SK-N-SH (cell line): ENCODE measurements around the gene USP11. TPM values are rescaled to one million over a fixed set of nuclear protein-coding genes. Genes with fewer than 3 reads are reported as not detected.

ENCODE experiments used
- CTCF ChIA-PET: fragments of 300-600, 350-600 bp; formaldehyde crosslinking; extraction: SDS; loops from one replicate; lab custom pipeline; 2021; lab: Yijun Ruan, JAX
- POLR2A ChIA-PET: fragments of 350-600 bp; sonication (Branson Sonifier 250); formaldehyde crosslinking; extraction: SDS; loops from one replicate; lab custom pipeline; 2020; ENCODE audit warnings: antibody characterized with exemption, inconsistent platforms; lab: Yijun Ruan, JAX
- DNase-seq: peaks from one replicate; pipeline ENCODE4 v3.0.0; 2012
- H2AFZ ChIP-seq: fragments of 200-600 bp; sonication (generic); 2 replicates; pipeline ENCODE4 v1.8.1; 2016; ENCODE audit warnings: antibody characterized with exemption, mild to moderate bottlenecking, low read depth
- H3F3A ChIP-seq: fragments of 200-600 bp; sonication (generic); replicated peaks from 2 replicates; pipeline ENCODE3; 2016; ENCODE audit warnings: antibody characterized with exemption, mild to moderate bottlenecking; ENCODE audit not compliant: insufficient read depth
- H3K27ac ChIP-seq, 2 experiments: fragments of 200-500 bp in 1 of 2; fragments of 200-600 bp in 1 of 2; sonication (Bioruptor generic) in 1 of 2; sonication (generic), shearing (Covaris generic) in 1 of 2; 2 replicates each; pipeline versions ENCODE4 v1.5.1 to v1.6.1; 2014 to 2016; ENCODE audit warnings: low read depth in 2 of 2, inconsistent platforms in 1 of 2, low read length in 1 of 2, mild to moderate bottlenecking in 1 of 2, mixed read lengths in 1 of 2
- H3K27me3 ChIP-seq: fragments of 200-600 bp; sonication (generic), shearing (Covaris generic); 2 replicates; pipeline ENCODE4 v1.6.1; 2016; ENCODE audit warnings: mixed run types; ENCODE audit not compliant: insufficient read depth
- H3K36me3 ChIP-seq, 2 experiments: fragments of 200-500 bp in 1 of 2; fragments of 200-600 bp in 1 of 2; sonication (Bioruptor generic) in 1 of 2; sonication (generic) in 1 of 2; replicated peaks in 1 of 2; 2 replicates each; pipeline versions ENCODE3 to v1.5.1; 2014 to 2016; ENCODE audit warnings: low read length in 1 of 2, mild to moderate bottlenecking in 1 of 2; ENCODE audit not compliant: insufficient read depth in 2 of 2, control insufficient read depth in 1 of 2
- H3K4me1 ChIP-seq, 2 experiments: fragments of 200-500 bp in 1 of 2; fragments of 200-600 bp in 1 of 2; sonication (Bioruptor generic) in 1 of 2; sonication (generic), shearing (Covaris generic) in 1 of 2; 2 replicates each; pipeline versions ENCODE4 v1.5.1 to v1.6.1; 2014 to 2016; ENCODE audit warnings: low read depth in 1 of 2, low read length in 1 of 2, mixed run types in 1 of 2; ENCODE audit not compliant: insufficient read depth in 2 of 2, control insufficient read depth in 1 of 2
- H3K4me2 ChIP-seq: fragments of 200-600 bp; sonication (generic), shearing (Covaris generic); 2 replicates; pipeline ENCODE4 v1.6.1; 2017; ENCODE audit warnings: mixed run types
- H3K4me3 ChIP-seq, 2 experiments: fragments of 200-500 bp in 1 of 2; fragments of 200-600 bp in 1 of 2; sonication (Bioruptor generic) in 1 of 2; sonication (generic), shearing (Covaris generic) in 1 of 2; 2 replicates each; pipeline versions ENCODE4 v1.5.1 to v1.8.1; 2014 to 2016; ENCODE audit warnings: low read depth in 2 of 2, inconsistent platforms in 1 of 2, low read length in 1 of 2, mild to moderate bottlenecking in 1 of 2, mixed read lengths in 1 of 2, moderate library complexity in 1 of 2
- H3K79me2 ChIP-seq: fragments of 200-600 bp; sonication (generic); 2 replicates; pipeline ENCODE4 v1.8.1; 2017; ENCODE audit warnings: mild to moderate bottlenecking; ENCODE audit not compliant: insufficient read depth
- H3K9ac ChIP-seq: fragments of 200-600 bp; sonication (generic); 2 replicates; pipeline ENCODE4 v1.6.1; 2017; ENCODE audit warnings: mixed run types
- H3K9me2 ChIP-seq: fragments of 200-600 bp; sonication (generic); 2 replicates; pipeline ENCODE4 v1.6.1; 2017; ENCODE audit warnings: mixed run types
- H3K9me3 ChIP-seq: fragments of 200-600 bp; sonication (generic); 2 replicates; pipeline ENCODE4 v1.6.1; 2017; ENCODE audit warnings: mixed run types, mild to moderate bottlenecking, moderate library complexity
- H4K20me1 ChIP-seq: fragments of 200-600 bp; sonication (generic); 2 replicates; pipeline ENCODE4 v1.6.1; 2017; ENCODE audit warnings: mild to moderate bottlenecking, mixed run types; ENCODE audit not compliant: insufficient read depth
- CTCF ChIP-seq: fragments of 200-600 bp; sonication (generic); IDR thresholded peaks from 2 replicates; pipeline ENCODE4 v1.6.1; 2017; ENCODE audit warnings: antibody characterized with exemption, mild to moderate bottlenecking, moderate library complexity
- FOSL2 ChIP-seq: IDR thresholded peaks from 2 replicates; pipeline ENCODE4 v1.4.0; 2012; ENCODE audit warnings: low read depth, mild to moderate bottlenecking, moderate library complexity, borderline replicate concordance
- JUND ChIP-seq: IDR thresholded peaks from 2 replicates; pipeline ENCODE4 v1.4.0; 2012
- RAD21 ChIP-seq: IDR thresholded peaks from 2 replicates; pipeline ENCODE4 v1.6.1; 2012; ENCODE audit warnings: mild to moderate bottlenecking, low read length
- SMC3 ChIP-seq: IDR thresholded peaks from 2 replicates; pipeline ENCODE4 v1.6.1; 2012; ENCODE audit warnings: low read depth, low read length, improper control_type of control experiment
- TEAD4 ChIP-seq: IDR thresholded peaks from 2 replicates; pipeline ENCODE4 v1.4.0; 2012; ENCODE audit warnings: mild to moderate bottlenecking, borderline replicate concordance; ENCODE audit not compliant: insufficient read depth
- USF1 ChIP-seq: IDR thresholded peaks from 2 replicates; pipeline ENCODE4 v1.4.0; 2012; ENCODE audit warnings: low read depth, borderline replicate concordance
- WGBS: methylation state at CpG from one replicate; pipeline ENCODE4 v1.1.6; 2017; ENCODE audit warnings: low lambda C conversion rate; 5-methylcytosine and 5-hydroxymethylcytosine counted together
- polyA plus RNA-seq, 3 experiments: library from polyadenylated mRNA; depleted of rRNA; stranded (reverse); fragments of >200 nt; gene quantifications; 2 replicates each; pipeline ENCODE4 v1.2.3, GENCODE V29; 2012
- TF ChIP-seq, protein P1 (sequence below): IDR thresholded peaks from 2 replicates; pipeline ENCODE4; 2012
- TF ChIP-seq, protein P2 (sequence below): IDR thresholded peaks from 2 replicates; pipeline ENCODE4 v1.6.1; 2012; ENCODE audit warnings: mild to moderate bottlenecking, low read depth, low read length, moderate library complexity

Gene USP11
- polyA plus RNA-seq, 1 of the 3 experiments (the other 2 are of a cell fraction) = 53.1 TPM

DNA sequence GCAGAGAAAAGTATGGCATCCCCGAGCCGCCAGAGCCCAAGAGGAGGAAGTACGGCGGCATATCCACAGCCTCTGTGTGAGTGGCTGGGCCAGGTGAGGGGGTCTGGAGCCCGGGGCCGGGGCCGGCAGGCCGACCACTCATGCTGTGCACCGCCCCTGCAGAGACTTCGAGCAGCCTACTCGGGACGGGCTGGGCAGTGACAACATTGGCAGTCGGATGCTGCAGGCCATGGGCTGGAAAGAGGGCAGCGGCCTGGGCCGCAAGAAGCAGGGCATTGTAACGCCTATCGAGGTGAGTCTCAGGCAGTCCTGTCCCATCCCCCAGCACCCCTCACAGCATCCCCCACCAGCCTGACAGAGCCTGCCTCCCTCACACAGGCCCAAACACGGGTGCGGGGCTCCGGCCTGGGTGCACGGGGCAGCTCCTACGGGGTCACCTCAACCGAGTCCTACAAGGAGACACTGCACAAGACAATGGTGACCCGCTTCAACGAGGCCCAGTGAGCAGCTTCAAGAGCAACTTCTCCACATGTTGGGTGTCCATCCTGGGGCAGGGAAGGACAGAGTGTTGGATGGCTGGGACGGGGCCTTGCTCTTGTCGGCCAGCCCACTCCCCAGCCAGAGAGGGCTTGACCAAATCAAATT lies 46.6 kb upstream of the USP11 start:
- H2AFZ ChIP-seq = no peak overlapping the region
- DNase-seq = no peak
- TF ChIP-seq SMC3 (no peak), JUND (no peak), USF1 (no peak), FOSL2 (no peak), CTCF (no peak), RAD21 (no peak), TEAD4 (no peak)
- TF ChIP-seq, protein P1, sequence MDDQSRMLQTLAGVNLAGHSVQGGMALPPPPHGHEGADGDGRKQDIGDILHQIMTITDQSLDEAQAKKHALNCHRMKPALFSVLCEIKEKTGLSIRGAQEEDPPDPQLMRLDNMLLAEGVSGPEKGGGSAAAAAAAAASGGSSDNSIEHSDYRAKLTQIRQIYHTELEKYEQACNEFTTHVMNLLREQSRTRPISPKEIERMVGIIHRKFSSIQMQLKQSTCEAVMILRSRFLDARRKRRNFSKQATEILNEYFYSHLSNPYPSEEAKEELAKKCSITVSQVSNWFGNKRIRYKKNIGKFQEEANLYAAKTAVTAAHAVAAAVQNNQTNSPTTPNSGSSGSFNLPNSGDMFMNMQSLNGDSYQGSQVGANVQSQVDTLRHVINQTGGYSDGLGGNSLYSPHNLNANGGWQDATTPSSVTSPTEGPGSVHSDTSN = no peak
- TF ChIP-seq, protein P2, sequence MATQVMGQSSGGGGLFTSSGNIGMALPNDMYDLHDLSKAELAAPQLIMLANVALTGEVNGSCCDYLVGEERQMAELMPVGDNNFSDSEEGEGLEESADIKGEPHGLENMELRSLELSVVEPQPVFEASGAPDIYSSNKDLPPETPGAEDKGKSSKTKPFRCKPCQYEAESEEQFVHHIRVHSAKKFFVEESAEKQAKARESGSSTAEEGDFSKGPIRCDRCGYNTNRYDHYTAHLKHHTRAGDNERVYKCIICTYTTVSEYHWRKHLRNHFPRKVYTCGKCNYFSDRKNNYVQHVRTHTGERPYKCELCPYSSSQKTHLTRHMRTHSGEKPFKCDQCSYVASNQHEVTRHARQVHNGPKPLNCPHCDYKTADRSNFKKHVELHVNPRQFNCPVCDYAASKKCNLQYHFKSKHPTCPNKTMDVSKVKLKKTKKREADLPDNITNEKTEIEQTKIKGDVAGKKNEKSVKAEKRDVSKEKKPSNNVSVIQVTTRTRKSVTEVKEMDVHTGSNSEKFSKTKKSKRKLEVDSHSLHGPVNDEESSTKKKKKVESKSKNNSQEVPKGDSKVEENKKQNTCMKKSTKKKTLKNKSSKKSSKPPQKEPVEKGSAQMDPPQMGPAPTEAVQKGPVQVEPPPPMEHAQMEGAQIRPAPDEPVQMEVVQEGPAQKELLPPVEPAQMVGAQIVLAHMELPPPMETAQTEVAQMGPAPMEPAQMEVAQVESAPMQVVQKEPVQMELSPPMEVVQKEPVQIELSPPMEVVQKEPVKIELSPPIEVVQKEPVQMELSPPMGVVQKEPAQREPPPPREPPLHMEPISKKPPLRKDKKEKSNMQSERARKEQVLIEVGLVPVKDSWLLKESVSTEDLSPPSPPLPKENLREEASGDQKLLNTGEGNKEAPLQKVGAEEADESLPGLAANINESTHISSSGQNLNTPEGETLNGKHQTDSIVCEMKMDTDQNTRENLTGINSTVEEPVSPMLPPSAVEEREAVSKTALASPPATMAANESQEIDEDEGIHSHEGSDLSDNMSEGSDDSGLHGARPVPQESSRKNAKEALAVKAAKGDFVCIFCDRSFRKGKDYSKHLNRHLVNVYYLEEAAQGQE = no peak
- 85% methylated on average over 6 of the region's 27 CpGs for WGBS
- H3K36me3 ChIP-seq = peaks cover 0 to 18% of the 10 kb centered on the region in 2 experiments
- H3K9ac ChIP-seq = no peak overlapping the region
- H4K20me1 ChIP-seq = no peaks in the 10 kb centered on the region
- no peak overlapping the region for H3K4me3 ChIP-seq
- H3K9me3 ChIP-seq = no peaks in the 10 kb centered on the region
- POLR2A ChIA-PET = no interaction called here
- no peaks in the 10 kb centered on the region; a peak in 1 of 4 replicates for H3K4me1 ChIP-seq
- H3F3A ChIP-seq = no peaks in the 10 kb centered on the region
- H3K9me2 ChIP-seq = no peaks in the 10 kb centered on the region
- no peak overlapping the region for H3K27ac ChIP-seq
- H3K27me3 ChIP-seq = peaks cover 30% of the 10 kb centered on the region; the same call in 1 of the 2 replicates
- H3K79me2 ChIP-seq = no peaks in the 10 kb centered on the region
- no peak overlapping the region for H3K4me2 ChIP-seq
- CTCF ChIA-PET = interaction anchor here (2.8 kb wide), 1 partner anchor 337 kb away, joined by 9 read pairs; no protein-coding TSS in a partner anchor
